Nephron progenitor cell (in vitro differentiated cells): ENCODE results near the gene ACAP2.

ENCODE experiments used
- DNase-seq: peaks from one replicate; pipeline ENCODE4 v3.0.0; 2021
- H3K27ac Mint-ChIP-seq: 2 replicates; pipeline ENCODE4 v1.8.0; 2021; ENCODE audit warnings: mild to moderate bottlenecking, moderate library complexity, mixed read lengths
- H3K27me3 Mint-ChIP-seq: 2 replicates; pipeline ENCODE4 v1.8.0; 2021; ENCODE audit warnings: mild to moderate bottlenecking, low read depth, mixed read lengths; ENCODE audit not compliant: poor library complexity
- H3K36me3 Mint-ChIP-seq: 2 replicates; pipeline ENCODE4 v1.8.0; 2021; ENCODE audit warnings: low read depth, mixed read lengths
- H3K4me1 Mint-ChIP-seq: 2 replicates; pipeline ENCODE4 v1.8.0; 2021; ENCODE audit warnings: mixed read lengths
- H3K4me3 Mint-ChIP-seq: 2 replicates; pipeline ENCODE4 v1.8.0; 2021; ENCODE audit warnings: mild to moderate bottlenecking, moderate library complexity, mixed read lengths
- H3K9me3 Mint-ChIP-seq: 2 replicates; pipeline ENCODE4 v1.8.0; 2021; ENCODE audit warnings: mild to moderate bottlenecking, moderate library complexity, mixed read lengths
- CTCF ChIP-seq: fragments of 200-600 bp; sonication (generic); IDR thresholded peaks from 2 replicates; pipeline ENCODE4 v1.5.0; 2021; ENCODE audit warnings: antibody characterized with exemption

Gene ACAP2

GRCh38 chr3:195249057-195249770 lies 193.6 kb downstream of the ACAP2 start:
- H3K4me3 Mint-ChIP-seq, result peak overlapping the region; percentile 25
- H3K36me3 Mint-ChIP-seq, result peaks cover 50% of the 10 kb centered on the region
- DNase-seq, result no peak
- peaks cover 15% of the 10 kb centered on the region for H3K9me3 Mint-ChIP-seq
- no peaks in the 10 kb centered on the region for H3K27me3 Mint-ChIP-seq
- peaks cover 87% of the 10 kb centered on the region for H3K4me1 Mint-ChIP-seq
- peak overlapping the region; percentile 80 for H3K27ac Mint-ChIP-seq
- TF ChIP-seq CTCF, result no peak

DNA sequence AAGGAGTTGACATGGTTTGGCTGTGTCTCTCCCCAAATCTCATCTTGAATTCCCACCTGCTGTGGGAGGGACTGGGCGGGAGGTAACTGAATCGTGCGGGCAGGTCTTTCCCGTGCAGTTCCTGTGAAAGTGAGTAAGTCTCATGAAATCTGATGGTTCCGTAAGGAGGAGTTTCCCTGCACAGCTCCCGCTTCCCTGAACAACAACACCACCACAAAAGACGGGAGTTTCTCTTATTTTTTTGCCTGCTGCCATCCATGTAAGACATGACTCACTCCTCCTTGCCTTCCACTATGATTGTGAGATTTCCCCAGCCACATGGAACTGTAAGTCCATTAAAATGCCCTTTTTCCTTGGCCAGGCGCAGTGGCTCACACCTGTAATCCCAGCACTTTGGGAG lies 194.5 kb downstream of the ACAP2 start:
- H3K27ac Mint-ChIP-seq, result no peak overlapping the region

GRCh38 chr3:195247863-195248189 lies 195.0 kb downstream of the ACAP2 start:
- peak overlapping the region; percentile 24 for H3K27ac Mint-ChIP-seq

More for the DNA sequence above, 194.5 kb downstream of the ACAP2 start:
- no peak for TF ChIP-seq CTCF
- peaks cover 50% of the 10 kb centered on the region for H3K36me3 Mint-ChIP-seq
- H3K27me3 Mint-ChIP-seq, result no peaks in the 10 kb centered on the region
- DNase-seq, result no peak
- H3K4me3 Mint-ChIP-seq, result no peak overlapping the region
- H3K4me1 Mint-ChIP-seq, result peaks cover 87% of the 10 kb centered on the region
- peaks cover 15% of the 10 kb centered on the region for H3K9me3 Mint-ChIP-seq

GRCh38 chr3:195247086-195247862 lies 195.5 kb downstream of the ACAP2 start:
- no peak for TF ChIP-seq CTCF
- Mint-ChIP-seq H3K4me1 (peaks cover 87% of the 10 kb centered on the region), H3K9me3 (peaks cover 15% of the 10 kb centered on the region), H3K27ac (peak overlapping the region; percentile 24), H3K4me3 (no peak overlapping the region), H3K36me3 (peaks cover 52% of the 10 kb centered on the region), H3K27me3 (no peaks in the 10 kb centered on the region)
- no peak for DNase-seq

More at GRCh38 chr3:195247863-195248189, 195.0 kb downstream of the ACAP2 start:
- Mint-ChIP-seq H3K4me3 (no peak overlapping the region), H3K9me3 (peaks cover 15% of the 10 kb centered on the region), H3K36me3 (peaks cover 50% of the 10 kb centered on the region), H3K4me1 (peaks cover 87% of the 10 kb centered on the region), H3K27me3 (no peaks in the 10 kb centered on the region)
- no peak for DNase-seq
- TF ChIP-seq CTCF, result no peak

DNA sequence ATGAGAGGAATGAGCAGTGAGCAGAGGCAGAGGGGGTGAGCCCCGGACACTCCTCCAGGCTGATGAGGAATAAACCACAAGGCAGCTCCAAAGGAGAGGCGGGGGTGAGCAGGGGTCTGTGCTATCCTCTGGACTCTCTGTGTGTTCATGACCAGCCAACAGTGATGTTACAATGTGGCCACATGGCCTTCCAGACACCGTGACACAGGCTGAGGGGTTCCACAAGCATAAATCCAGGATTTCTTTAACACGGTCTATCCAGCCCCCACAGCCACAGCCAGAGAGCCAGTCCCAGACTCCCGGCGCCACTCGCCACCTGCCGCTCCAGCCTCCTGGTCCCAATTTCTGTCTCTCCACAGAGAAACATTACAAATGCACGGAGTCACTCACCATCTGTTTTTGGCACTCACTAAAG lies 196.2 kb downstream of the ACAP2 start:
- no peaks in the 10 kb centered on the region for H3K27me3 Mint-ChIP-seq
- TF ChIP-seq CTCF, result no peak
- H3K36me3 Mint-ChIP-seq, result peaks cover 54% of the 10 kb centered on the region
- no peak for DNase-seq
- H3K4me1 Mint-ChIP-seq, result peaks cover 87% of the 10 kb centered on the region
- H3K27ac Mint-ChIP-seq, result peak overlapping the region; percentile 65
- H3K4me3 Mint-ChIP-seq, result no peak overlapping the region
- H3K9me3 Mint-ChIP-seq, result peaks cover 15% of the 10 kb centered on the region
